Heart right ventricle (tissue), 16 donors: Measurements from ENCODE around the gene TDRD3. TPM values are rescaled to one million over a fixed set of nuclear protein-coding genes. Genes with fewer than 3 reads are reported as not detected.

Experiments used
- ATAC-seq, 8 donors: fragments of 200-7000 bp; cut with Tn5 transposase; one replicate each; pipeline ENCODE4 v1.9.1; 2020; ENCODE audit warnings: mild to moderate bottlenecking in 8 of 8, moderate library complexity in 8 of 8, moderate number of reproducible peaks in 1 of 8
- DNase-seq, 2 donors: peaks; one replicate each; pipeline ENCODE4 v3.0.0-alpha.2; 2020
- H3K27ac ChIP-seq, 10 donors: fragments of 200-600 bp; sonication (generic) in 2 of 10; one replicate each; pipeline versions ENCODE4 v1.5.0 to v1.8.0; 2020 to 2022; ENCODE audit warnings: mild to moderate bottlenecking in 3 of 10
- H3K27me3 ChIP-seq, 7 donors: fragments of 200-600 bp; one replicate each; pipeline ENCODE4 v1.8.0; 2021 to 2022; ENCODE audit warnings: mild to moderate bottlenecking in 2 of 7
- H3K36me3 ChIP-seq, 9 donors: fragments of 200-600 bp; sonication (generic) in 1 of 9; one replicate each; pipeline versions ENCODE4 v1.5.0 to v1.8.0; 2020 to 2022; ENCODE audit warnings: mild to moderate bottlenecking in 2 of 9
- H3K4me1 ChIP-seq, 9 donors: fragments of 200-600 bp; sonication (generic) in 1 of 9; one replicate each; pipeline versions ENCODE4 v1.5.0 to v1.8.0; 2020 to 2022; ENCODE audit warnings: mild to moderate bottlenecking in 4 of 9
- H3K4me3 ChIP-seq, 10 donors: fragments of 200-600 bp; sonication (generic) in 2 of 10; one replicate each; pipeline versions ENCODE4 v1.5.0 to v1.8.0; 2020 to 2022; ENCODE audit warnings: mild to moderate bottlenecking in 7 of 10, moderate library complexity in 2 of 10
- H3K9me3 ChIP-seq, 11 donors: fragments of 200-600 bp in 10 of 11; sonication (generic) in 2 of 11; one replicate each; pipeline versions ENCODE4 v1.5.0 to v1.8.0; 2013 to 2022; ENCODE audit warnings: mild to moderate bottlenecking in 2 of 11, control low read depth in 1 of 11, moderate library complexity in 1 of 11
- WGBS, 2 donors: extraction: QIAGEN DNeasy Blood & Tissue Kit; methylation state at CpG; one replicate each; pipeline ENCODE4 v1.1.7; 2013; ENCODE audit warnings: inconsistent platforms in 1 of 2; 5-methylcytosine and 5-hydroxymethylcytosine counted together
- intact Hi-C, 10 donors: fragments of 100-400 bp; cut with DNase I; formaldehyde crosslinking; loops; one replicate each; pipeline versions ENCODE4 v1.11.1 to v1.14.2; 2022
- polyA plus RNA-seq, 2 donors: library from polyadenylated mRNA; stranded (reverse); fragments of 200-250 nt; gene quantifications; one replicate each; pipeline ENCODE4 v1.2.3, GENCODE V29; 2013
- total RNA-seq, 10 donors: library from RNA; stranded (reverse); fragmentation: NEBNext Ultra II Directional in 3 of 10; extraction: Animal tissue kit (Norgen Biotek cat#: 25700) in 3 of 10; gene quantifications; one replicate each; pipeline versions ENCODE4 v1.2.1 to v1.2.4, GENCODE V29; 2021 to 2023
- TF ChIP-seq, protein P1 (sequence below), 9 donors: fragments of 200-600 bp; sonication (generic) in 2 of 9; IDR thresholded peaks; one replicate each; pipeline versions ENCODE4 v1.5.0 to v1.8.0; 2021 to 2022; ENCODE audit warnings: antibody characterized with exemption in 9 of 9, mild to moderate bottlenecking in 5 of 9, moderate library complexity in 1 of 9
- donor health status: Arrhythmogenic right ventricular cardiomyopathy.
- donor health status: ischemic (EF 13 %, LVEDD 7.1; RV severe dilation, severe dysfunction).
- donor health status: healthy with polysubstance abuse.
- donor health status: DM: no; HTN: yes; CAD: no.
- donor health status: DM: no; HTN: no; CAD: no.
- donor health status: ischemic (EF 25% LVEDD 6.9; RV normal size, moderate dysfunction).
- donor health status: ischemic (EF 25% LVEDD 5.7; RV mildly dilated, moderate dysfunction).
- donor health status: healthy.
- donor health status: DM: yes; HTN: yes; CAD: no.
- donor health status: Ischemic cardiomyopathy.
- donor health status: ischemic (EF 35%, LVEDD 5.7; RV mildly dilated, moderate dysfunction).
- donor health status: nonischemic (EF 11% LVEDD 7.7; RV severe dilation, severe dysfunction).
- donor health status: DM: yes; HTN: yes; CAD: no.
- donor health status: PGD.
- donor health status: ischemic (EF 29% LVEDD 5.4; RV normal size, mild dysfunction).
- donor health status: nonischemic (EF 23%, LVEDD 6.1; RV moderate dilation, normal function).

The TDRD3 gene
- total and polyA plus RNA-seq, 12 donors = 9.8 to 60.7 (median 47.2) TPM

DNA sequence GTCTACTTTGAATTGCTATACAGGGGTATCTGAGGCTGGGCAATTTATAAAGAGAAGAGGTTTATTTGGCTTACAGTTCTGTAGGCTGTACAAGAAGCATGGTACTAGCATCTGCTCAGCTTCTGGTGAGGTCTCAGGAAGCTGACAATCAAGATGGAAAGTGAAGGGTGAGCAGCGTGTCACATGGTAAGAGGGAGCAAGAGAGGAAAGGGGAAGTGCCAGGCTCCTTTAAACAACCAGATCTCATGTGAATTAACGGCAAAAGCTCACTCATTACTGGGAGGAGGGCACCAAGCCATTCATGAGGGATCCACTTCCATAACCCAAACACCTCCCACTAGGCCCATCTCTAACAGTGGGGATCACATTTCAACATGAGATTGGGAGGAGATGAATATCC is 222.4 kb downstream of the TDRD3 start:
- intact Hi-C loops = no loop called here
- ATAC-seq (no peak), DNase-seq (no peak)
- Histone ChIP-seq H3K4me1 (no peaks in the 10 kb centered on the region), H3K9me3 (no peaks in the 10 kb centered on the region), H3K27me3 (peaks cover 0 to 7% (median 0%) of the 10 kb centered on the region in 7 donors), H3K27ac (no peak overlapping the region), H3K36me3 (no peaks in the 10 kb centered on the region), H3K4me3 (no peak overlapping the region)
- WGBS, 2 donors = 75 to 83% methylated on average over 2 of the region's 2 CpGs
- TF ChIP-seq, protein P1, sequence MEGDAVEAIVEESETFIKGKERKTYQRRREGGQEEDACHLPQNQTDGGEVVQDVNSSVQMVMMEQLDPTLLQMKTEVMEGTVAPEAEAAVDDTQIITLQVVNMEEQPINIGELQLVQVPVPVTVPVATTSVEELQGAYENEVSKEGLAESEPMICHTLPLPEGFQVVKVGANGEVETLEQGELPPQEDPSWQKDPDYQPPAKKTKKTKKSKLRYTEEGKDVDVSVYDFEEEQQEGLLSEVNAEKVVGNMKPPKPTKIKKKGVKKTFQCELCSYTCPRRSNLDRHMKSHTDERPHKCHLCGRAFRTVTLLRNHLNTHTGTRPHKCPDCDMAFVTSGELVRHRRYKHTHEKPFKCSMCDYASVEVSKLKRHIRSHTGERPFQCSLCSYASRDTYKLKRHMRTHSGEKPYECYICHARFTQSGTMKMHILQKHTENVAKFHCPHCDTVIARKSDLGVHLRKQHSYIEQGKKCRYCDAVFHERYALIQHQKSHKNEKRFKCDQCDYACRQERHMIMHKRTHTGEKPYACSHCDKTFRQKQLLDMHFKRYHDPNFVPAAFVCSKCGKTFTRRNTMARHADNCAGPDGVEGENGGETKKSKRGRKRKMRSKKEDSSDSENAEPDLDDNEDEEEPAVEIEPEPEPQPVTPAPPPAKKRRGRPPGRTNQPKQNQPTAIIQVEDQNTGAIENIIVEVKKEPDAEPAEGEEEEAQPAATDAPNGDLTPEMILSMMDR (IDR thresholded peaks at IDR 0.05) = no peak

DNA sequence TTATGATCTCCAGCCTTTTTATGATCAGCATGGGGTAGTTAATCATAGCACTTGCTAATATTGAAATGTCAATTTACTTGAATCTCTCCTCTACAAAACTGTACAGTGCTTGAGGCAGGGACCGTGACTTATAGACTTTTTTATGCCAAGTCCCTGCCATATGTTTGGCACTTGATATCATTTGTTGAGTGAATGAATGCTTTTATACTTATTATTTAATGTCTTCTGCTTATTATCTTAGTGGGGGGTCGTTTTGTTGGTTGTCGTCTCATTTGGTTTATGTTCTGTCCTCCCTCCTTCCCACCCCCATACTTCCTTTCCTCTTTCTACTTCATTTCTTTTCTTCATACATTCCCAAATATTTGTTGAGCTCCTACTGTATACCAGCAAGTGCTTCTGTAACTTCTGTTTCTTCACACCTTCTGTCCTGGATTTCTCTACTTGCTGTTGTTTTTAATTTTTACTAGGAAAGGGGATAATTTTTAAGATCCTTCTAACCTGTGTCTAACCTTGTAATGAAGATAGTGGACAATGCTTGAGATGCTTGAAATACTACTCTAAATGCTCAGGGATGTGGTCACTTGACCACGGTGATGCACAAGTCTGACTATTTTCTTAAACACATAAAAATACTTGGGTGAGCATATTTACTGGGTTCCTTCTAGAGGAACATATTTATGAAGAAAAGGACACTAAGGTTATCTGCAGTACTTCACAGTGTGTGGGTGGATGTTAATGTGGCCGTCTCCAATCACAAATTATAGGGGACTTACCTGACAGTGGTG is 223.8 kb downstream of the TDRD3 start:
- no peaks in the 10 kb centered on the region for H3K4me1 ChIP-seq
- H3K27ac ChIP-seq = no peak overlapping the region
- ATAC-seq (no peak), DNase-seq (no peak)
- H3K36me3 ChIP-seq = no peaks in the 10 kb centered on the region
- no peak overlapping the region for H3K4me3 ChIP-seq
- WGBS, 2 donors = 68 to 73% methylated on average over 5 of the region's 5 CpGs
- no peaks in the 10 kb centered on the region for H3K9me3 ChIP-seq
- TF ChIP-seq, protein P1 (IDR thresholded peaks at IDR 0.05) = no peak
- intact Hi-C loops = no loop called here
- H3K27me3 ChIP-seq = peaks cover 0 to 16% (median 0%) of the 10 kb centered on the region in 7 donors

DNA sequence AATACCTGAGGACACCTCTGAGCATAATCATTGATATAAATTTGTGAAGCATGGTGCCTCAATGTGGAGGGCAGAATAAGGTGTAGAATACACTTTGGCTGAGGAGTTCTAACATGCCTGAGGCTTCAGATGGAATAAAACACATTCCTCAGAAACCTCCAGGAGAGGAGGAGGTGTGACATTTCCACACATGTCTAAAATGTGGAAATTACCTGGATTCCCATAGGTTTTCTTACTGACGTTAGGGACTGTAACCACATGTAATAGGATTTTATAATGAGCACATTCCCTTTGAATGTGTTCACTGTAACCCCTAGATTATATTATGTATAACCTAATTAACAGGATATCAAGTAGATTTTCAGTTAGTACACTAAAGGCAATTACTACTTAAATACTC is 226.1 kb downstream of the TDRD3 start:
- DNase-seq = no peak
- TF ChIP-seq, protein P1 (IDR thresholded peaks at IDR 0.05) = no peak
- H3K27ac ChIP-seq = no peak overlapping the region
- WGBS, 2 donors = 50 to 71% methylated on average over 1 of the region's 1 CpG
- ATAC-seq = no peak
- peaks cover 0 to 18% (median 0%) of the 10 kb centered on the region in 7 donors for H3K27me3 ChIP-seq
- no peaks in the 10 kb centered on the region for H3K9me3 ChIP-seq
- no peaks in the 10 kb centered on the region for H3K4me1 ChIP-seq
- H3K4me3 ChIP-seq = no peak overlapping the region
- H3K36me3 ChIP-seq = no peaks in the 10 kb centered on the region
- intact Hi-C loops = no loop called here

Other genes with a start within 250 kb of the TDRD3 start
- 1 to 10 TPM in 1 of 10 donors, under 1 TPM in 9; 0.07 to 2.2 (median 0.23) TPM for gene DIAPH3, start 233.3 kb upstream of the TDRD3 start, total RNA-seq
- gene DIAPH3, start 233.3 kb upstream of the TDRD3 start, polyA plus RNA-seq = under 1 TPM; 0.04 to 0.07 TPM